Endothelial cell (in vitro differentiated cells): ENCODE measurements around the gene CD83. TPM values are rescaled to one million over a fixed set of nuclear protein-coding genes. Genes with fewer than 3 reads are reported as not detected.

Experiments
- DNase-seq: peaks from one replicate; pipeline ENCODE4 v3.0.0; 2021; ENCODE audit warnings: low spot score
- H3K27ac Mint-ChIP-seq: one replicate; pipeline ENCODE4 v1.8.0; 2021; ENCODE audit warnings: mixed read lengths, inconsistent platforms; ENCODE audit not compliant: unreplicated experiment
- H3K27me3 Mint-ChIP-seq: one replicate; pipeline ENCODE4 v1.8.0; 2021; ENCODE audit warnings: mild to moderate bottlenecking, moderate library complexity, mixed read lengths, inconsistent platforms; ENCODE audit not compliant: unreplicated experiment
- H3K36me3 Mint-ChIP-seq: one replicate; pipeline ENCODE4 v1.8.0; 2021; ENCODE audit warnings: mild to moderate bottlenecking, low read depth, mixed read lengths, inconsistent platforms; ENCODE audit not compliant: unreplicated experiment
- H3K4me1 Mint-ChIP-seq: one replicate; pipeline ENCODE4 v1.8.0; 2021; ENCODE audit warnings: mild to moderate bottlenecking, mixed read lengths, inconsistent platforms; ENCODE audit not compliant: unreplicated experiment
- H3K4me3 Mint-ChIP-seq: one replicate; pipeline ENCODE4 v1.8.0; 2021; ENCODE audit warnings: mild to moderate bottlenecking, mixed read lengths, inconsistent platforms; ENCODE audit not compliant: unreplicated experiment
- H3K9me3 Mint-ChIP-seq: one replicate; pipeline ENCODE4 v1.8.0; 2021; ENCODE audit warnings: mixed read lengths, inconsistent platforms; ENCODE audit not compliant: unreplicated experiment
- CTCF ChIP-seq: fragments of 200-600 bp; sonication (generic); IDR thresholded peaks from one replicate; pipeline ENCODE4 v1.5.0; 2021; ENCODE audit warnings: antibody characterized with exemption; ENCODE audit not compliant: unreplicated experiment
- total RNA-seq: library from RNA; stranded (reverse); fragmentation: NEBNext Ultra II Directional; extraction: Animal tissue kit (Norgen Biotek cat#: 25700); gene quantifications from one replicate; pipeline ENCODE4 v1.2.1, GENCODE V29; 2021; ENCODE audit not compliant: unreplicated experiment

Gene CD83
- total RNA-seq, 1 donor from 2014 or later = 4.3 TPM

DNA sequence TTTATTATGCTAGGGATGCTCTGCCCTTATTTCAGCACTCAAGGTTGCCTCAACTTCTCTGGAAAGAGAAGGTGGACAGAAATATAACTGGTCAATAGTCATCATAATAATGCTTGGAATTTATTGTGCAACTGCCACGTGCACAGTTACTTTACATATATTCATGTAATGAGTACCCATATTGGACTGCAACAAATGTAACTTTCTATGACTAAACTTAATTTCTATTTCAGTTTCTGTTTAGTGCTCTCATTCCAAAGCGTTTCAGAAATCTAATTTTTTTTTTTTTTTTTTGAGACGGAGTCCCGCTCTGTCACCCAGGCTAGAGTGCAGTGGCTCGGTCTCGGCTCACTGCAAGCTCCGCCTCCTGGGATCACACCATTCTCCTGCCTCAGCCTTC lies 28.3 kb upstream of the CD83 start:
- H3K27me3 Mint-ChIP-seq = no peaks in the 10 kb centered on the region
- H3K36me3 Mint-ChIP-seq = no peaks in the 10 kb centered on the region
- H3K27ac Mint-ChIP-seq = no peak overlapping the region
- no peaks in the 10 kb centered on the region for H3K4me1 Mint-ChIP-seq
- H3K4me3 Mint-ChIP-seq = no peak overlapping the region
- H3K9me3 Mint-ChIP-seq = no peaks in the 10 kb centered on the region
- TF ChIP-seq CTCF = no peak
- DNase-seq = no peak

DNA sequence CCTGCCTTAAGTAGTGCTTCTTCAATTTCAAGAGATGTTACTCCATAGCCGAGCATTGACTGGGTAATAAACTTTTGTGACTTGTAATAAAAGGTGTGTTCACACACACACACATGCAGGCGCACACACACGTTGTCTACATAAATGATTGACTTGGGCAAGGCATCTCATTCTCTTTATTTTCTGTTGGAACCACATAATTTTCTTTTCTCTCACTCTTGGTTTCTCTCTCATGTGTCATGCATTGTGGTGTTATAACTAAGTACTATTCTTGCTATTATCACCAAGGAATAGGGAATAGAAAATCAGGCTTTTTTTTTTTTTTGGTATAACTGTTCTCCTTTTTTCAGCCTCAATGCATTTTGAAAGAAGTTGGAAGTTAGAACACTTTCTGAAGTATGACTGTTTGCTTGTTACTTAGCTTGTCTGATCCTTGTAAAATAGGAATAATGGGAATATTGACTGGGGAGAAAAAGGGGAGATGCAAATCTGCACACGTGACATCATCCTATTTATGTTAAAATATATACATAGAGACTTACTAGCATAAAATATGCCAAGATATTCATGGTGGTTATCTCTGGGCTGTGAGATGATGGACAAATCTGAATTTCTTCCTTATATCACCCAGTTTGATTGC lies 26.1 kb upstream of the CD83 start:
- H3K4me3 Mint-ChIP-seq = no peak overlapping the region
- DNase-seq = no peak

GRCh38 chr6:14092316-14092715 lies 25.3 kb upstream of the CD83 start:
- Mint-ChIP-seq H3K4me1 (no peaks in the 10 kb centered on the region), H3K36me3 (no peaks in the 10 kb centered on the region), H3K4me3 (no peak overlapping the region), H3K27me3 (no peaks in the 10 kb centered on the region), H3K9me3 (no peaks in the 10 kb centered on the region), H3K27ac (no peak overlapping the region)
- DNase-seq = no peak
- no peak for TF ChIP-seq CTCF

More for the DNA sequence above, 26.1 kb upstream of the CD83 start:
- H3K27me3 Mint-ChIP-seq = no peaks in the 10 kb centered on the region
- H3K27ac Mint-ChIP-seq = no peak overlapping the region
- no peaks in the 10 kb centered on the region for H3K9me3 Mint-ChIP-seq
- no peaks in the 10 kb centered on the region for H3K4me1 Mint-ChIP-seq
- no peak for TF ChIP-seq CTCF
- H3K36me3 Mint-ChIP-seq = no peaks in the 10 kb centered on the region

GRCh38 chr6:14092838-14093789 lies 24.5 kb upstream of the CD83 start:
- no peaks in the 10 kb centered on the region for H3K27me3 Mint-ChIP-seq
- no peak for DNase-seq
- TF ChIP-seq CTCF = no peak
- no peaks in the 10 kb centered on the region for H3K4me1 Mint-ChIP-seq
- no peaks in the 10 kb centered on the region for H3K36me3 Mint-ChIP-seq
- no peaks in the 10 kb centered on the region for H3K9me3 Mint-ChIP-seq
- no peak overlapping the region for H3K27ac Mint-ChIP-seq
- no peak overlapping the region for H3K4me3 Mint-ChIP-seq

DNA sequence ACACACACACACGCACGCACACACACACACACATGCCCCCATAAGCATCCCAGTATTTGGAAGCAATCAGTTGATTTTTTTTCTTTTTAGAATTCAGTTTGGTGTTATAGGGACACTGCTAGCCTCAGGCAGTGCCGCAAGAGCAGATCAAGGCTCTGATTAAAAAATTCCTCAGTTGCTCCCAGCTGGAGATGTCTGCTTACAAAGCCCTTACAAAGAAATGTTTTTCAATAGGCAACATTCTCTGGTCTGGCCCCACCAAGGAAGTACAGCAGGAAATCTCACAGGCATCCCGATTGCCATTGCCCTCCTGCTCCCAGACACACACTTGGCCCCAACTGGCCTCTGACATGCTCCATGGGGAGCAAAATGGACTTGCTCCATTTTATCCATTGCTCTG lies 22.9 kb upstream of the CD83 start:
- H3K9me3 Mint-ChIP-seq = no peaks in the 10 kb centered on the region
- H3K27me3 Mint-ChIP-seq = no peaks in the 10 kb centered on the region
- H3K27ac Mint-ChIP-seq = no peak overlapping the region
- DNase-seq = no peak
- TF ChIP-seq CTCF = no peak
- no peaks in the 10 kb centered on the region for H3K4me1 Mint-ChIP-seq
- H3K4me3 Mint-ChIP-seq = no peak overlapping the region
- no peaks in the 10 kb centered on the region for H3K36me3 Mint-ChIP-seq
